HepG2 (cell line): ENCODE data around the gene GRIN2D. TPM values are rescaled to one million over a fixed set of nuclear protein-coding genes. Genes with fewer than 3 reads are reported as not detected.

Source experiments
- FOXK1 ChIP-seq: sonication (generic); formaldehyde crosslinking; IDR thresholded peaks from 2 replicates; pipeline ENCODE4 v1.4.0; 2020; ENCODE audit warnings: low read depth, missing genetic modification reagents, borderline replicate concordance
- JUNB ChIP-seq: sonication (generic); formaldehyde crosslinking; IDR thresholded peaks from 2 replicates; pipeline ENCODE4 v1.8.0; 2022; ENCODE audit warnings: missing genetic modification reagents, mild to moderate bottlenecking, borderline replicate concordance
- MZF1 ChIP-seq: sonication (generic); formaldehyde crosslinking; IDR thresholded peaks from 2 replicates; pipeline ENCODE4 v1.8.1; 2023; ENCODE audit warnings: mild to moderate bottlenecking, missing genetic modification reagents, borderline replicate concordance
- PHB2 ChIP-seq: fragments of 450-650 bp; IDR thresholded peaks from 2 replicates; pipeline ENCODE4 v1.6.1; 2018; ENCODE audit not compliant: partially characterized antibody
- RAD51 ChIP-seq: fragments of 450-650 bp; IDR thresholded peaks from 2 replicates; pipeline ENCODE4 v1.6.1; 2016; ENCODE audit warnings: borderline replicate concordance
- RARA ChIP-seq: IDR thresholded peaks from 2 replicates; pipeline ENCODE4 v1.6.1; 2016; ENCODE audit warnings: missing genetic modification reagents, missing compliant biosample characterization
- RBFOX2 ChIP-seq: fragments of 200-400 bp; formaldehyde crosslinking; IDR thresholded peaks from 2 replicates; pipeline ENCODE4 v1.6.1; 2017; ENCODE audit warnings: low read depth, mild to moderate bottlenecking, low read length
- SKI ChIP-seq: fragments of 450-650 bp; IDR thresholded peaks from one replicate; pipeline ENCODE4 v1.6.1; 2018; ENCODE audit warnings: mild to moderate bottlenecking; ENCODE audit not compliant: partially characterized antibody
- SMYD3 ChIP-seq: sonication (generic); formaldehyde crosslinking; IDR thresholded peaks from 2 replicates; pipeline ENCODE4 v1.8.1; 2023; ENCODE audit warnings: mild to moderate bottlenecking, missing genetic modification reagents
- SP5 ChIP-seq: IDR thresholded peaks from 2 replicates; pipeline ENCODE4 v1.6.1; 2016; ENCODE audit warnings: low read depth, borderline replicate concordance
- ZBTB1 ChIP-seq: sonication (generic); formaldehyde crosslinking; IDR thresholded peaks from 2 replicates; pipeline ENCODE4 v1.4.0; 2020; ENCODE audit warnings: missing genetic modification reagents, borderline replicate concordance
- ZNF124 ChIP-seq: sonication (generic); formaldehyde crosslinking; IDR thresholded peaks from 2 replicates; pipeline ENCODE4 v1.4.0; 2020; ENCODE audit warnings: missing genetic modification reagents
- ZNF160 ChIP-seq: sonication (generic); formaldehyde crosslinking; IDR thresholded peaks from 2 replicates; pipeline ENCODE4 v1.8.0; 2022; ENCODE audit warnings: mild to moderate bottlenecking, inconsistent platforms, missing genetic modification reagents
- ZNF607 ChIP-seq: sonication (generic); formaldehyde crosslinking; IDR thresholded peaks from 2 replicates; pipeline ENCODE4 v1.5.1; 2020; ENCODE audit warnings: missing genetic modification reagents, mild to moderate bottlenecking, borderline replicate concordance
- ZNF619 ChIP-seq: sonication (generic); formaldehyde crosslinking; IDR thresholded peaks from 2 replicates; pipeline ENCODE4 v1.4.0; 2020; ENCODE audit warnings: mild to moderate bottlenecking, missing genetic modification reagents
- ZNF749 ChIP-seq: sonication (generic); formaldehyde crosslinking; IDR thresholded peaks from 2 replicates; pipeline ENCODE4 v1.8.0; 2022; ENCODE audit warnings: mild to moderate bottlenecking, missing genetic modification reagents, moderate library complexity, borderline replicate concordance
- polyA plus RNA-seq, 8 experiments: library from polyadenylated mRNA; depleted of rRNA in 3 of 8; stranded (reverse) in 7 of 8; unstranded in 1 of 8; fragments of >200 nt; fragmentation: Illumina TruSeq in 4 of 8; extraction: Trizol in 4 of 8; gene quantifications; 2 replicates each; pipeline versions ENCODE4 v1.2.1 to v1.2.3, GENCODE V29; 2011 to 2016; ENCODE audit warnings: low read depth in 4 of 8, missing spikeins in 1 of 8, mixed read lengths in 1 of 8; ENCODE audit not compliant: insufficient read depth in 1 of 8
- total RNA-seq, 5 experiments: library from RNA; depleted of rRNA; stranded (reverse); fragments of >200 nt; fragmentation: Illumina TruSeq; extraction: Trizol; gene quantifications; 2 replicates each; pipeline ENCODE4 v1.2.3, GENCODE V29; 2016; ENCODE audit warnings: low read depth in 1 of 5
- TF ChIP-seq, protein P1 (sequence below): sonication (generic); formaldehyde crosslinking; IDR thresholded peaks from 2 replicates; pipeline ENCODE4 v1.4.0; 2020; ENCODE audit warnings: mild to moderate bottlenecking, missing genetic modification reagents
- TF ChIP-seq, protein P2 (sequence below): sonication (generic); formaldehyde crosslinking; IDR thresholded peaks from 2 replicates; pipeline ENCODE4 v1.4.0; 2020; ENCODE audit warnings: missing genetic modification reagents
- TF ChIP-seq, protein P3 (sequence below): IDR thresholded peaks from 2 replicates; pipeline ENCODE4 v1.6.1; 2016; ENCODE audit warnings: low read depth, borderline replicate concordance
- TF ChIP-seq, protein P4 (sequence below): sonication (generic); formaldehyde crosslinking; IDR thresholded peaks from 2 replicates; pipeline ENCODE4 v1.8.0; 2022; ENCODE audit warnings: mild to moderate bottlenecking, missing genetic modification reagents, moderate library complexity
- TF ChIP-seq, protein P5 (sequence below): sonication (generic); formaldehyde crosslinking; IDR thresholded peaks from 2 replicates; pipeline ENCODE4 v1.5.1; 2020; ENCODE audit warnings: mild to moderate bottlenecking, missing genetic modification reagents, moderate library complexity
- TF ChIP-seq, protein P6 (sequence below): sonication (generic); formaldehyde crosslinking; IDR thresholded peaks from 2 replicates; pipeline ENCODE4 v1.5.0; 2020; ENCODE audit warnings: missing genetic modification reagents

The GRIN2D gene
- total and polyA plus RNA-seq, 2 of the 13 experiments (the other 11 are each of a cell fraction or from before 2014, with no cell fraction given), result 0.02 to 0.13 TPM

DNA sequence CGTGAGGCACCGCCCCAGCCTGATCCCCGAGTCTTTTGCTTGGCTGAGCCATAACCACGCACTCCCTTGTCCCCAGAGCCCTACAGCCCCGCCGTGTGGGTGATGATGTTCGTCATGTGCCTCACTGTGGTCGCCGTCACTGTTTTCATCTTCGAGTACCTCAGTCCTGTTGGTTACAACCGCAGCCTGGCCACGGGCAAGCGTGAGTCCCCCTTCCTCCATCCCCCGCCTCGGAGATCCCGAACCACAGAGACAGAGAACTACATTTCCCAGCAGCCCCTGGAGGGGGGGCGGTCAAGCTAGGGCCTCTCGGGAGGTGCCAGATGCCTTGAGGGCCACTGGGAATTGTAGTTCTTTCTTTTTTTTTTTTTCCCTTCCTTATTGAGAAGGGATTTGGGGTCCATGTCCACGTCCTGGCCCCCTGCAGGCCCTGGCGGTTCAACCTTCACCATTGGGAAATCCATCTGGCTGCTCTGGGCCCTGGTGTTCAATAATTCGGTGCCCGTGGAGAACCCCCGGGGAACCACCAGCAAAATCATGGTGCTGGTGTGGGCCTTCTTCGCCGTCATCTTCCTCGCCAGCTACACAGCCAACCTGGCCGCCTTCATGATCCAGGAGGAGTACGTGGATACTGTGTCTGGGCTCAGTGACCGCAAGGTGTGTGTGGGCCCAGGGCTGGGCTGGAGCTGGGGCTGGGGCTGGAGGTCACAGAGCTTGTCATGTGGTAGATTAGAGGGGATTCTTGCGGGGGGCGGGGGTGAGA is 25.9 kb downstream of the GRIN2D start (continued):
- peak; percentile 34; the same call in 1 of the 2 replicates for TF ChIP-seq SP5 (CRISPR knock-in tag)
- TF ChIP-seq SMYD3 (CRISPR knock-in tag), result no peak
- TF ChIP-seq ZNF749, result no peak
- no peak for TF ChIP-seq RAD51
- TF ChIP-seq RARA (CRISPR knock-in tag), result no peak
- TF ChIP-seq ZNF160 (CRISPR knock-in tag), result no peak
- TF ChIP-seq, protein P1, sequence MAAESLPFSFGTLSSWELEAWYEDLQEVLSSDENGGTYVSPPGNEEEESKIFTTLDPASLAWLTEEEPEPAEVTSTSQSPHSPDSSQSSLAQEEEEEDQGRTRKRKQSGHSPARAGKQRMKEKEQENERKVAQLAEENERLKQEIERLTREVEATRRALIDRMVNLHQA (CRISPR knock-in tag), result no peak
- no peak for TF ChIP-seq SKI
- TF ChIP-seq, protein P2, sequence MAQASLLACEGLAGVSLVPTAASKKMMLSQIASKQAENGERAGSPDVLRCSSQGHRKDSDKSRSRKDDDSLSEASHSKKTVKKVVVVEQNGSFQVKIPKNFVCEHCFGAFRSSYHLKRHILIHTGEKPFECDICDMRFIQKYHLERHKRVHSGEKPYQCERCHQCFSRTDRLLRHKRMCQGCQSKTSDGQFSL (CRISPR knock-in tag), result peak; percentile 99
- no peak for TF ChIP-seq ZNF124
- TF ChIP-seq RBFOX2, result no peak
- TF ChIP-seq, protein P3, sequence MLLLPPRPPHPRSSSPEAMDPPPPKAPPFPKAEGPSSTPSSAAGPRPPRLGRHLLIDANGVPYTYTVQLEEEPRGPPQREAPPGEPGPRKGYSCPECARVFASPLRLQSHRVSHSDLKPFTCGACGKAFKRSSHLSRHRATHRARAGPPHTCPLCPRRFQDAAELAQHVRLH (CRISPR knock-in tag), result peak; percentile 37; the same call in 1 of the 2 replicates
- no peak for TF ChIP-seq MZF1 (CRISPR knock-in tag)
- TF ChIP-seq, protein P4, sequence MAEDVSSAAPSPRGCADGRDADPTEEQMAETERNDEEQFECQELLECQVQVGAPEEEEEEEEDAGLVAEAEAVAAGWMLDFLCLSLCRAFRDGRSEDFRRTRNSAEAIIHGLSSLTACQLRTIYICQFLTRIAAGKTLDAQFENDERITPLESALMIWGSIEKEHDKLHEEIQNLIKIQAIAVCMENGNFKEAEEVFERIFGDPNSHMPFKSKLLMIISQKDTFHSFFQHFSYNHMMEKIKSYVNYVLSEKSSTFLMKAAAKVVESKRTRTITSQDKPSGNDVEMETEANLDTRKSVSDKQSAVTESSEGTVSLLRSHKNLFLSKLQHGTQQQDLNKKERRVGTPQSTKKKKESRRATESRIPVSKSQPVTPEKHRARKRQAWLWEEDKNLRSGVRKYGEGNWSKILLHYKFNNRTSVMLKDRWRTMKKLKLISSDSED (CRISPR knock-in tag), result no peak
- no peak for TF ChIP-seq JUNB (CRISPR knock-in tag)
- no peak for TF ChIP-seq ZNF607 (CRISPR knock-in tag)
- TF ChIP-seq, protein P5, sequence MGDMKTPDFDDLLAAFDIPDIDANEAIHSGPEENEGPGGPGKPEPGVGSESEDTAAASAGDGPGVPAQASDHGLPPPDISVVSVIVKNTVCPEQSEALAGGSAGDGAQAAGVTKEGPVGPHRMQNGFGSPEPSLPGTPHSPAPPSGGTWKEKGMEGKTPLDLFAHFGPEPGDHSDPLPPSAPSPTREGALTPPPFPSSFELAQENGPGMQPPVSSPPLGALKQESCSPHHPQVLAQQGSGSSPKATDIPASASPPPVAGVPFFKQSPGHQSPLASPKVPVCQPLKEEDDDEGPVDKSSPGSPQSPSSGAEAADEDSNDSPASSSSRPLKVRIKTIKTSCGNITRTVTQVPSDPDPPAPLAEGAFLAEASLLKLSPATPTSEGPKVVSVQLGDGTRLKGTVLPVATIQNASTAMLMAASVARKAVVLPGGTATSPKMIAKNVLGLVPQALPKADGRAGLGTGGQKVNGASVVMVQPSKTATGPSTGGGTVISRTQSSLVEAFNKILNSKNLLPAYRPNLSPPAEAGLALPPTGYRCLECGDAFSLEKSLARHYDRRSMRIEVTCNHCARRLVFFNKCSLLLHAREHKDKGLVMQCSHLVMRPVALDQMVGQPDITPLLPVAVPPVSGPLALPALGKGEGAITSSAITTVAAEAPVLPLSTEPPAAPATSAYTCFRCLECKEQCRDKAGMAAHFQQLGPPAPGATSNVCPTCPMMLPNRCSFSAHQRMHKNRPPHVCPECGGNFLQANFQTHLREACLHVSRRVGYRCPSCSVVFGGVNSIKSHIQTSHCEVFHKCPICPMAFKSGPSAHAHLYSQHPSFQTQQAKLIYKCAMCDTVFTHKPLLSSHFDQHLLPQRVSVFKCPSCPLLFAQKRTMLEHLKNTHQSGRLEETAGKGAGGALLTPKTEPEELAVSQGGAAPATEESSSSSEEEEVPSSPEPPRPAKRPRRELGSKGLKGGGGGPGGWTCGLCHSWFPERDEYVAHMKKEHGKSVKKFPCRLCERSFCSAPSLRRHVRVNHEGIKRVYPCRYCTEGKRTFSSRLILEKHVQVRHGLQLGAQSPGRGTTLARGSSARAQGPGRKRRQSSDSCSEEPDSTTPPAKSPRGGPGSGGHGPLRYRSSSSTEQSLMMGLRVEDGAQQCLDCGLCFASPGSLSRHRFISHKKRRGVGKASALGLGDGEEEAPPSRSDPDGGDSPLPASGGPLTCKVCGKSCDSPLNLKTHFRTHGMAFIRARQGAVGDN (CRISPR knock-in tag), result 0 out of 2 replicates have a peak, but pooled peaks have one; percentile 5
- no peak for TF ChIP-seq ZNF619 (CRISPR knock-in tag)
- TF ChIP-seq, protein P6, sequence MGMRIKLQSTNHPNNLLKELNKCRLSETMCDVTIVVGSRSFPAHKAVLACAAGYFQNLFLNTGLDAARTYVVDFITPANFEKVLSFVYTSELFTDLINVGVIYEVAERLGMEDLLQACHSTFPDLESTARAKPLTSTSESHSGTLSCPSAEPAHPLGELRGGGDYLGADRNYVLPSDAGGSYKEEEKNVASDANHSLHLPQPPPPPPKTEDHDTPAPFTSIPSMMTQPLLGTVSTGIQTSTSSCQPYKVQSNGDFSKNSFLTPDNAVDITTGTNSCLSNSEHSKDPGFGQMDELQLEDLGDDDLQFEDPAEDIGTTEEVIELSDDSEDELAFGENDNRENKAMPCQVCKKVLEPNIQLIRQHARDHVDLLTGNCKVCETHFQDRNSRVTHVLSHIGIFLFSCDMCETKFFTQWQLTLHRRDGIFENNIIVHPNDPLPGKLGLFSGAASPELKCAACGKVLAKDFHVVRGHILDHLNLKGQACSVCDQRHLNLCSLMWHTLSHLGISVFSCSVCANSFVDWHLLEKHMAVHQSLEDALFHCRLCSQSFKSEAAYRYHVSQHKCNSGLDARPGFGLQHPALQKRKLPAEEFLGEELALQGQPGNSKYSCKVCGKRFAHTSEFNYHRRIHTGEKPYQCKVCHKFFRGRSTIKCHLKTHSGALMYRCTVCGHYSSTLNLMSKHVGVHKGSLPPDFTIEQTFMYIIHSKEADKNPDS (CRISPR knock-in tag), result no peak
- TF ChIP-seq ZBTB1, result no peak
- TF ChIP-seq PHB2, result no peak
- 0 out of 2 replicates have a peak, but pooled peaks have one; percentile 22 for TF ChIP-seq FOXK1 (CRISPR knock-in tag)
